Kidney epithelial cell (primary cell): ENCODE measurements around the gene PLAC1. TPM values are rescaled to one million over a fixed set of nuclear protein-coding genes. Genes with fewer than 3 reads are reported as not detected.
A peak's percentile ranks its signal among the peaks of the same experiment; 100 is the strongest.

Experiments
- DNase-seq: peaks from one replicate; pipeline ENCODE4 v3.0.0-alpha.2; 2010; ENCODE audit warnings: low read depth
- H3K27me3 ChIP-seq: 2 replicates; pipeline ENCODE4 v1.6.0; 2011; ENCODE audit warnings: low read length; ENCODE audit not compliant: control insufficient read depth, insufficient read depth
- H3K36me3 ChIP-seq: 2 replicates; pipeline ENCODE4 v1.5.1; 2011; ENCODE audit warnings: low read length; ENCODE audit not compliant: control insufficient read depth, insufficient read depth
- H3K4me3 ChIP-seq: 2 replicates; pipeline ENCODE4 v1.5.1; 2011; ENCODE audit warnings: low read depth, mild to moderate bottlenecking, control low read depth, low read length
- CTCF ChIP-seq: IDR thresholded peaks from 2 replicates; pipeline ENCODE4 v1.5.1; 2011; ENCODE audit warnings: mild to moderate bottlenecking, moderate library complexity, low read length, control low read depth, inconsistent platforms; ENCODE audit not compliant: insufficient read depth, poor library complexity, severe bottlenecking
- total RNA-seq: library from RNA; depleted of rRNA; stranded (reverse); fragments of >200 nt; gene quantifications from 2 replicates; pipeline ENCODE4 v1.2.3, GENCODE V29; 2015

Gene PLAC1
- total RNA-seq, 1 donor from 2014 or later: not detected

DNA sequence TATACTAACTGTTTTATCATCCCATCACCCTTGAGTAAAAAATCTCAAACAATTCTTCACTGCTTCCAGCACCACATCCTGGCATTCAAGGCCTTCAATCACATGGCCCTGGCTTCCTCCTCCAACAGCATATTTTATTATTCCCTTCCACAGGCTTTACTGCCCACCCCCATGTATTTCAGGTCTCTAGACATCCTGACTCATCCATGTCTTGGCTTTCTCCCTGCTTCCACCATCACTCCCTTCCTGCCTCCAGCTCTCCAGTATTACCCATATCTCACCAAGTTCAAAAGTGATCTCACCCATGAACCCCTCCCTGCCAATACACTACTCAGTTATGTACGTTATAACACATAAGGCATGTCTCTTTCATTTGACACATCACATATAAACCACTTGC is 34.7 kb upstream of the PLAC1 start:
- H3K27me3 ChIP-seq: no peaks in the 10 kb centered on the region
- TF ChIP-seq CTCF: no peak
- no peak for DNase-seq
- H3K36me3 ChIP-seq: no peaks in the 10 kb centered on the region
- H3K4me3 ChIP-seq: no peak overlapping the region

- Histone ChIP-seq H3K27me3 (no peaks in the 10 kb centered on the region), H3K4me3 (no peak overlapping the region), H3K36me3 (no peaks in the 10 kb centered on the region)
- no peak for DNase-seq
- no peak for TF ChIP-seq CTCF
Observed at GRCh38 chrX:134692233-134692632, 34.0 kb upstream of the PLAC1 start.

GRCh38 chrX:134691453-134691852 is 33.2 kb upstream of the PLAC1 start:
- TF ChIP-seq CTCF: no peak
- no peaks in the 10 kb centered on the region for H3K27me3 ChIP-seq
- no peak for DNase-seq
- H3K36me3 ChIP-seq: no peaks in the 10 kb centered on the region
- H3K4me3 ChIP-seq: no peak overlapping the region

GRCh38 chrX:134688839-134689238 is 30.6 kb upstream of the PLAC1 start:
- Histone ChIP-seq H3K36me3 (no peaks in the 10 kb centered on the region), H3K27me3 (no peaks in the 10 kb centered on the region), H3K4me3 (no peak overlapping the region)
- no peak for TF ChIP-seq CTCF
- peak; percentile 29 for DNase-seq

DNA sequence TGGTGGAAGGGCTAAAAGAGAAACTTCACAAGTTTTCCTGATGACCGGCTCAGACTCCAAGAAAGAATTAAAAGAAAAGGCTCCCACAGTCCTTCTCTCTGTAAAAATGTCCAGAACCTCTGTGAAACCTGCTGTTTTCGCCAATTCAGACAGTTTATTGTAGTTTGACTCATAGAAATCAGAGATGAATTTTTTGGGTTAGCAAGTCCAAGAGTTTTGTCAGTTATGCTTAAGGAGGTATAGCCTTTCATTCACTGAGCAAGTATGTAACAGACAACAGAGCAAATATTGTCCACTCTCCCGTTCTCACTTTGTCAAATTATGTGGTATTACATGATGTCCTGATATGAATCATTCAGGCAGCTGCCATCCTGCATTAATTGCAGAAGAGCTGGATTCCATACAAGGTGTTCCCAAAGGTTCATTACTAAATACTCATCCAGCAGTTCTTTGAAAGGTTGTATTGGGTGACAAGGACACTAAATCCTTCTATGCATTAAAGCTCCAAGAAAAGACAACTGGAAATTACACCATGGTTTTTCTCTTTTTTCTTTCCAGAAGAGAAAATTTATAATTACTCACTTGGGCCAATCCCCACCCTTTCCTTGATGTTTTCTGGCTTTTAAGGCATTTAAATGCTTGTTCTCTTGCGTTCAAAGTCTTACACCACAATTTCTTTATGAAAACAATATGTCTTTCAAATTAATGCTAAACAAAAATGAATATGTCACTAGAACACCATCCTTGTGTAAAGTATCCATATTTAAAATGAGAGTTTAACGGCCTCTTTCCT is 30.0 kb upstream of the PLAC1 start:
- no peaks in the 10 kb centered on the region for H3K36me3 ChIP-seq
- no peaks in the 10 kb centered on the region for H3K27me3 ChIP-seq
- no peak for TF ChIP-seq CTCF
- no peak overlapping the region for H3K4me3 ChIP-seq
- no peak for DNase-seq

DNA sequence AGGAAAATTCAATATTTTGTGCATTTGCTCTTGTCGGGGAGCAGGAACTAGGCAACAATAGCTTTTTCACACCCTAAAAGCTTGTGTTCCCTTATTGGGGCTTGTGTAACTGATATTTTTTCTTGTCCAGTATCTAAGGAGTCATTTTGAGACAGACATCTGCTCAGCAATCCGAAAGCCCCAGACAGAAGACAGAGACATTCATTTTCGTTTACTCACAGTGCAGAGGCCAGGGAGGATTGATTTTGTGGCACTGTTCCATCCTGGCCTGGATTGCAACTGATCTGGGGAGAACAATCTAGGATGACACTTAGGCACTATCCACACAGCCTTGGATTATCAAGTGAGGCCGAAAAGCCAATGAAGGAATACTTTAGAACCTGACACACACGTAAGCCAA is 27.4 kb upstream of the PLAC1 start:
- no peak for TF ChIP-seq CTCF
- no peaks in the 10 kb centered on the region for H3K27me3 ChIP-seq
- no peak for DNase-seq
- no peak overlapping the region for H3K4me3 ChIP-seq
- H3K36me3 ChIP-seq: no peaks in the 10 kb centered on the region
